ENCODE measurements around the gene KDM4B.

- TF ChIP-seq, protein P1, sequence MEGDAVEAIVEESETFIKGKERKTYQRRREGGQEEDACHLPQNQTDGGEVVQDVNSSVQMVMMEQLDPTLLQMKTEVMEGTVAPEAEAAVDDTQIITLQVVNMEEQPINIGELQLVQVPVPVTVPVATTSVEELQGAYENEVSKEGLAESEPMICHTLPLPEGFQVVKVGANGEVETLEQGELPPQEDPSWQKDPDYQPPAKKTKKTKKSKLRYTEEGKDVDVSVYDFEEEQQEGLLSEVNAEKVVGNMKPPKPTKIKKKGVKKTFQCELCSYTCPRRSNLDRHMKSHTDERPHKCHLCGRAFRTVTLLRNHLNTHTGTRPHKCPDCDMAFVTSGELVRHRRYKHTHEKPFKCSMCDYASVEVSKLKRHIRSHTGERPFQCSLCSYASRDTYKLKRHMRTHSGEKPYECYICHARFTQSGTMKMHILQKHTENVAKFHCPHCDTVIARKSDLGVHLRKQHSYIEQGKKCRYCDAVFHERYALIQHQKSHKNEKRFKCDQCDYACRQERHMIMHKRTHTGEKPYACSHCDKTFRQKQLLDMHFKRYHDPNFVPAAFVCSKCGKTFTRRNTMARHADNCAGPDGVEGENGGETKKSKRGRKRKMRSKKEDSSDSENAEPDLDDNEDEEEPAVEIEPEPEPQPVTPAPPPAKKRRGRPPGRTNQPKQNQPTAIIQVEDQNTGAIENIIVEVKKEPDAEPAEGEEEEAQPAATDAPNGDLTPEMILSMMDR (IDR thresholded peaks at IDR 0.05 in 2 of 3, conservative IDR thresholded peaks at IDR 0.05 in 1 of 3; ENCODE audit: borderline replicate concordance in 1 of 3, insufficient read depth in 1 of 3, low read depth in 2 of 3, low read length in 2 of 3) = no peak
- TF ChIP-seq POLR2AphosphoS5 (IDR thresholded peaks at IDR 0.05; ENCODE audit: low read depth, low read length) (no peak), SIN3A (IDR thresholded peaks at IDR 0.05; ENCODE audit: low read depth) (no peak), TCF7L2 (IDR thresholded peaks at IDR 0.05; ENCODE audit: borderline replicate concordance, extremely low read depth, insufficient read depth, insufficient read length) (no peak)
- TF ChIP-seq, protein P2, sequence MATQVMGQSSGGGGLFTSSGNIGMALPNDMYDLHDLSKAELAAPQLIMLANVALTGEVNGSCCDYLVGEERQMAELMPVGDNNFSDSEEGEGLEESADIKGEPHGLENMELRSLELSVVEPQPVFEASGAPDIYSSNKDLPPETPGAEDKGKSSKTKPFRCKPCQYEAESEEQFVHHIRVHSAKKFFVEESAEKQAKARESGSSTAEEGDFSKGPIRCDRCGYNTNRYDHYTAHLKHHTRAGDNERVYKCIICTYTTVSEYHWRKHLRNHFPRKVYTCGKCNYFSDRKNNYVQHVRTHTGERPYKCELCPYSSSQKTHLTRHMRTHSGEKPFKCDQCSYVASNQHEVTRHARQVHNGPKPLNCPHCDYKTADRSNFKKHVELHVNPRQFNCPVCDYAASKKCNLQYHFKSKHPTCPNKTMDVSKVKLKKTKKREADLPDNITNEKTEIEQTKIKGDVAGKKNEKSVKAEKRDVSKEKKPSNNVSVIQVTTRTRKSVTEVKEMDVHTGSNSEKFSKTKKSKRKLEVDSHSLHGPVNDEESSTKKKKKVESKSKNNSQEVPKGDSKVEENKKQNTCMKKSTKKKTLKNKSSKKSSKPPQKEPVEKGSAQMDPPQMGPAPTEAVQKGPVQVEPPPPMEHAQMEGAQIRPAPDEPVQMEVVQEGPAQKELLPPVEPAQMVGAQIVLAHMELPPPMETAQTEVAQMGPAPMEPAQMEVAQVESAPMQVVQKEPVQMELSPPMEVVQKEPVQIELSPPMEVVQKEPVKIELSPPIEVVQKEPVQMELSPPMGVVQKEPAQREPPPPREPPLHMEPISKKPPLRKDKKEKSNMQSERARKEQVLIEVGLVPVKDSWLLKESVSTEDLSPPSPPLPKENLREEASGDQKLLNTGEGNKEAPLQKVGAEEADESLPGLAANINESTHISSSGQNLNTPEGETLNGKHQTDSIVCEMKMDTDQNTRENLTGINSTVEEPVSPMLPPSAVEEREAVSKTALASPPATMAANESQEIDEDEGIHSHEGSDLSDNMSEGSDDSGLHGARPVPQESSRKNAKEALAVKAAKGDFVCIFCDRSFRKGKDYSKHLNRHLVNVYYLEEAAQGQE (IDR thresholded peaks at IDR 0.05; ENCODE audit: low read depth) = no peak
These were observed 1.0 kb upstream of the KDM4B start for GRCh38 chr19:4967738-4968461.

Measured in HCT116 (cell line).